ENCODE measurements around the gene NINJ2. TPM values are rescaled to one million over a fixed set of nuclear protein-coding genes. Genes with fewer than 3 reads are reported as not detected.
"Not testable (repeated sequence)": the region's sequence is repeated elsewhere in the genome, so short reads cannot be mapped to it uniquely, and the experiment has no call there.

Gene NINJ2
- total and polyA plus RNA-seq, 8 donors: 0.32 to 1.8 (median 0.68) TPM

GRCh38 chr12:581321-581720 lies 81.9 kb downstream of the NINJ2 start:
- no peaks in the 10 kb centered on the region for H3K36me3 ChIP-seq
- ATAC-seq: no peak
- FAIRE-seq: no peak
- H3K9me3 ChIP-seq: no peaks in the 10 kb centered on the region
- no peaks in the 10 kb centered on the region for H3K27me3 ChIP-seq
- intact Hi-C loops (cut with DNase I): no loop called here
- no peak overlapping the region for H3K4me3 ChIP-seq
- no peak for DNase-seq
- 93 to 99% methylated on average over 5 of the region's 5 CpGs for WGBS, 2 donors
- peaks cover 0 to 8% (median 0%) of the 10 kb centered on the region in 3 donors for H3K4me1 ChIP-seq
- TF ChIP-seq CTCF (IDR thresholded peaks at IDR 0.05): no peak
- H3K27ac ChIP-seq: no peak overlapping the region

- H3K4me1 ChIP-seq: peaks cover 0 to 8% (median 0%) of the 10 kb centered on the region in 3 donors
- ATAC-seq: no peak
- no peaks in the 10 kb centered on the region for H3K9me3 ChIP-seq
- no peak for DNase-seq
- H3K27ac ChIP-seq: no peak overlapping the region
- no peaks in the 10 kb centered on the region for H3K36me3 ChIP-seq
- FAIRE-seq: no peak
- intact Hi-C loops (cut with DNase I): no loop called here
- 89 to 93% methylated on average over 4 of the region's 4 CpGs for WGBS, 2 donors
- H3K27me3 ChIP-seq: no peaks in the 10 kb centered on the region
- H3K4me3 ChIP-seq: no peak overlapping the region
- no peak for TF ChIP-seq CTCF (IDR thresholded peaks at IDR 0.05)
These were observed 82.4 kb downstream of the NINJ2 start for GRCh38 chr12:580813-581212.

- no peak for ATAC-seq
- WGBS, 2 donors: 70 to 71% methylated on average over 9 of the region's 9 CpGs
- H3K4me3 ChIP-seq: no peak overlapping the region
- FAIRE-seq: no peak
- no peak overlapping the region for H3K27ac ChIP-seq
- TF ChIP-seq CTCF (IDR thresholded peaks at IDR 0.05): no peak
- H3K9me3 ChIP-seq: no peaks in the 10 kb centered on the region
- no peak for DNase-seq
- peaks cover 0 to 8% (median 0%) of the 10 kb centered on the region in 3 donors for H3K4me1 ChIP-seq
- no peaks in the 10 kb centered on the region for H3K36me3 ChIP-seq
- intact Hi-C loops (cut with DNase I): loop anchor here in 1 of 3 donors (5.0 kb wide), 1 partner anchor 173 kb away; the partner anchor contains the start of gene WNK1
- no peaks in the 10 kb centered on the region for H3K27me3 ChIP-seq
These were observed 83.7 kb downstream of the NINJ2 start for GRCh38 chr12:579420-580110.

GRCh38 chr12:578748-579419 lies 84.4 kb downstream of the NINJ2 start:
- Histone ChIP-seq H3K4me3 (no peak overlapping the region), H3K27me3 (no peaks in the 10 kb centered on the region), H3K36me3 (no peaks in the 10 kb centered on the region), H3K4me1 (peaks cover 0 to 8% (median 0%) of the 10 kb centered on the region in 3 donors), H3K27ac (no peak overlapping the region), H3K9me3 (no peaks in the 10 kb centered on the region)
- FAIRE-seq: no peak
- ATAC-seq: no peak
- no peak for DNase-seq
- intact Hi-C loops (cut with DNase I): loop anchor here in 1 of 3 donors (5.0 kb wide), 1 partner anchor 173 kb away; the partner anchor contains the start of gene WNK1
- TF ChIP-seq CTCF (IDR thresholded peaks at IDR 0.05): no peak
- 32 to 36% methylated on average over 7 of the region's 7 CpGs for WGBS, 2 donors

GRCh38 chr12:577994-578747 lies 85.1 kb downstream of the NINJ2 start:
- not testable (repeated sequence) for H3K27ac ChIP-seq, H3K9me3 ChIP-seq, H3K4me3 ChIP-seq, DNase-seq, H3K4me1 ChIP-seq, ATAC-seq, H3K36me3 ChIP-seq, FAIRE-seq, H3K27me3 ChIP-seq
- WGBS, 2 donors: 85 to 89% methylated on average over 18 to 19 of the region's 19 CpGs
- intact Hi-C loops (cut with DNase I): loop anchor here in 1 of 3 donors (5.0 kb wide), 1 partner anchor 174 kb away; the partner anchor contains the start of gene WNK1
